Thoracic aorta (tissue), 2 donors: ENCODE results near the gene HIC1. TPM values are rescaled to one million over a fixed set of nuclear protein-coding genes. Genes with fewer than 3 reads are reported as not detected.

Experiments used
- ATAC-seq: fragments of 150-250 bp; one replicate; pipeline ENCODE4 v1.8.0; 2017; ENCODE audit warnings: low read depth; ENCODE audit not compliant: insufficient number of reproducible peaks, low FRiP score
- DNase-seq: peaks from one replicate; pipeline ENCODE4 v3.0.0-alpha.2; 2020; ENCODE audit warnings: low spot score
- H3K27ac ChIP-seq, 2 donors: fragments of 200-600 bp; sonication (generic); 1 replicate in 1 of 2; 2 replicates in 1 of 2; pipeline ENCODE4 v1.5.1; 2016; ENCODE audit warnings: mild to moderate bottlenecking in 2 of 2, moderate library complexity in 2 of 2
- H3K27me3 ChIP-seq: fragments of 200-600 bp; sonication (generic); replicated peaks from 2 replicates; pipeline ENCODE4 v1.6.0; 2016; ENCODE audit warnings: mild to moderate bottlenecking; ENCODE audit not compliant: insufficient read depth
- H3K36me3 ChIP-seq: fragments of 200-600 bp; sonication (generic); one replicate; pipeline ENCODE4 v1.5.1; 2016
- H3K4me1 ChIP-seq, 2 donors: fragments of 200-600 bp; sonication (generic); 1 replicate in 1 of 2; 2 replicates in 1 of 2; pipeline versions ENCODE4 v1.5.1 to v1.6.0; 2016; ENCODE audit warnings: low read depth in 2 of 2, mild to moderate bottlenecking in 1 of 2; ENCODE audit not compliant: control insufficient read depth in 1 of 2
- H3K4me3 ChIP-seq: fragments of 200-600 bp; sonication (generic); 2 replicates; pipeline ENCODE4 v1.5.1; 2016; ENCODE audit warnings: mild to moderate bottlenecking
- H3K9me3 ChIP-seq: fragments of 200-600 bp; sonication (generic); 2 replicates; pipeline ENCODE4 v1.5.1; 2016
- total RNA-seq, 2 donors: library from RNA; depleted of rRNA; stranded (reverse); fragments of >200 nt; gene quantifications; one replicate each; pipeline versions ENCODE4 v1.1.0 to v1.2.3, GENCODE V29; 2016
- TF ChIP-seq, protein P1 (sequence below): fragments of 200-600 bp; sonication (generic); IDR thresholded peaks from one replicate; pipeline ENCODE4 v1.5.1; 2019; ENCODE audit warnings: antibody characterized with exemption

Gene HIC1
- total RNA-seq, 2 donors from 2014 or later: 38.3 to 53.9 TPM

DNA sequence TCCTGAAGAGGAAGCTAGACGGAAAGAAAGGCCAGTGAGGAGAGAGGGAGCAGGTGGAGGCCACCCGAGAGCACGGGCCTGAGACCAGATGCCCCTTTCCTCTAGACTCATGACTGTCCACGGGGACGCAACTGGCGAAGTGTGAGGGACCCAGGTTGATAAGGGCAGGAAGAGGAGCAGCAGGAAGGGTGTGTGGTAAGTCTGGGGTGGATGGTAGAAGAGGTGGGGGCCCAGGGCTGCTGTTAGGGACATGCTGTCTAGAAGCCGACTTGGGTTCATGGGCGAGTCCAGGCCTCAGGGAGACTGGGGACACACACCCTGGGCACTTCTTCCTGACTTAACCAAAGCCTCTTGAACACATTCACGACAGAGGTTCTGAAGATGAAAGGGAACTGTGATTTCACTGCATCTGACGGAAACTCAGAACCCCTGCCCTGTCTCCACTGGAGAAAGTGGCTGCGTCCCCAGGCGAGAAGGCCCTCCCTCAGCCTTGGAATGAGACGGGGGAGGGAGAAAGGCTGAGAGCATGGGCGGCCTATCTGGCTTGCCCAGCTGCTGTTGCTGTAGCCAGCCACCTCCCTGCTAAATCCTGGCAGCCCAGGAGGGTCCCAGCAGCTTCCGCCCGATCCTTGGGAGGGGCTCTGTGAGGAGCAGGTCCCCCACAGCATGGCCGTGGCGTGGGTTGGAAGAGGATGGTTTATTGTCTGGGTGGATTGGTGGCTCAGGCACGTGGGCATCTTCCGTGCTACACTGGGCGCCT is 6.0 kb downstream of the HIC1 start:
- no peaks in the 10 kb centered on the region for H3K27me3 ChIP-seq
- DNase-seq (no peak), ATAC-seq (no peak)
- peaks cover 0 to 49% of the 10 kb centered on the region in 2 donors for H3K4me1 ChIP-seq
- H3K27ac ChIP-seq: peak overlapping the region; percentile 0 to 48
- H3K36me3 ChIP-seq: peaks cover 12% of the 10 kb centered on the region
- TF ChIP-seq, protein P1, sequence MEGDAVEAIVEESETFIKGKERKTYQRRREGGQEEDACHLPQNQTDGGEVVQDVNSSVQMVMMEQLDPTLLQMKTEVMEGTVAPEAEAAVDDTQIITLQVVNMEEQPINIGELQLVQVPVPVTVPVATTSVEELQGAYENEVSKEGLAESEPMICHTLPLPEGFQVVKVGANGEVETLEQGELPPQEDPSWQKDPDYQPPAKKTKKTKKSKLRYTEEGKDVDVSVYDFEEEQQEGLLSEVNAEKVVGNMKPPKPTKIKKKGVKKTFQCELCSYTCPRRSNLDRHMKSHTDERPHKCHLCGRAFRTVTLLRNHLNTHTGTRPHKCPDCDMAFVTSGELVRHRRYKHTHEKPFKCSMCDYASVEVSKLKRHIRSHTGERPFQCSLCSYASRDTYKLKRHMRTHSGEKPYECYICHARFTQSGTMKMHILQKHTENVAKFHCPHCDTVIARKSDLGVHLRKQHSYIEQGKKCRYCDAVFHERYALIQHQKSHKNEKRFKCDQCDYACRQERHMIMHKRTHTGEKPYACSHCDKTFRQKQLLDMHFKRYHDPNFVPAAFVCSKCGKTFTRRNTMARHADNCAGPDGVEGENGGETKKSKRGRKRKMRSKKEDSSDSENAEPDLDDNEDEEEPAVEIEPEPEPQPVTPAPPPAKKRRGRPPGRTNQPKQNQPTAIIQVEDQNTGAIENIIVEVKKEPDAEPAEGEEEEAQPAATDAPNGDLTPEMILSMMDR: no peak
- no peaks in the 10 kb centered on the region for H3K9me3 ChIP-seq
- no peak overlapping the region for H3K4me3 ChIP-seq

DNA sequence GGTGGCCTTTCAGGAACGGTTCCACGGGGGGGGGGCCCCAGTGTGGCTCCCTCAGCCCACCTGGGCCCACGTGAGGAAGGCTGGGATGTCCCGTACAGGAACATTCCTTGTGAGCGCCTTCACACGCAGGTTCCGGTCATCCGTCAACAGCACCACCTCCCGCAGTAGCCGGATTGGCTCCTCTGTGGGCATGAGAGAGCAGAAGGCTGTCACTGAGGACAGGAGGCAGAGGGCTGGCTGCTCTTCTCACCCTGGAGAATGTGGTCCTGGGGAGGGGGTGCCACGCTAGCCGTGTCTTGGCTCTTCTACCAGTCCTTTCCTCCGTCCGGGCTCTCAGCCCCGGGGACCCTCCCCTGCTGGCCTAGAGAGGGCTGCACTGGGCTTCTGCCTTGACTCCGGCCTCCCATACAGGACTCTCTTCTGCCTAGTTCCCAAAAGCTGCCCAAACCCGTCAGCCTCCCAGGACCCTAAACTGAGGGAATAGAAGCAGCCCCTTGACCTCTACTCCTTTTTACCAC is 6.6 kb downstream of the HIC1 start:
- Histone ChIP-seq H3K27ac (peak overlapping the region; percentile 0 to 48), H3K4me3 (no peak overlapping the region), H3K9me3 (no peaks in the 10 kb centered on the region), H3K27me3 (no peaks in the 10 kb centered on the region), H3K4me1 (peaks cover 0 to 50% of the 10 kb centered on the region in 2 donors), H3K36me3 (peaks cover 12% of the 10 kb centered on the region)
- TF ChIP-seq, protein P1: no peak
- DNase-seq (no peak), ATAC-seq (no peak)

GRCh38 chr17:2062571-2063183 is 7.8 kb downstream of the HIC1 start:
- DNase-seq (no peak), ATAC-seq (no peak)
- peaks cover 0 to 61% of the 10 kb centered on the region in 2 donors for H3K4me1 ChIP-seq
- H3K36me3 ChIP-seq: peaks cover 12% of the 10 kb centered on the region
- peak overlapping the region; percentile 48 to 56 for H3K27ac ChIP-seq
- H3K9me3 ChIP-seq: no peaks in the 10 kb centered on the region
- no peak overlapping the region for H3K4me3 ChIP-seq
- no peaks in the 10 kb centered on the region for H3K27me3 ChIP-seq
- TF ChIP-seq, protein P1: no peak

GRCh38 chr17:2063261-2064146 is 8.6 kb downstream of the HIC1 start:
- Histone ChIP-seq H3K9me3 (no peaks in the 10 kb centered on the region), H3K4me1 (peaks cover 0 to 70% of the 10 kb centered on the region in 2 donors), H3K27ac (peak overlapping the region; percentile 41 to 48), H3K27me3 (no peaks in the 10 kb centered on the region), H3K4me3 (no peak overlapping the region), H3K36me3 (peaks cover 12% of the 10 kb centered on the region)
- TF ChIP-seq, protein P1: no peak
- no peak for ATAC-seq
- DNase-seq: no peak

GRCh38 chr17:2064147-2064489 is 9.2 kb downstream of the HIC1 start:
- Histone ChIP-seq H3K27ac (peak overlapping the region in 1 of 2 donors; percentile 9), H3K9me3 (no peaks in the 10 kb centered on the region), H3K4me3 (no peak overlapping the region), H3K27me3 (no peaks in the 10 kb centered on the region), H3K4me1 (peaks cover 0 to 71% of the 10 kb centered on the region in 2 donors), H3K36me3 (peaks cover 12% of the 10 kb centered on the region)
- TF ChIP-seq, protein P1: no peak
- DNase-seq (no peak), ATAC-seq (no peak)
